GM10266 (cell line): Measurements from ENCODE around the gene RCOR1.

Experiments used
- DNase-seq: peaks from one replicate; pipeline ENCODE4 v3.0.0; 2012; ENCODE audit errors: extremely low spot score
- CTCF ChIP-seq: IDR thresholded peaks from 2 replicates; pipeline ENCODE4 v1.5.1; 2012; ENCODE audit warnings: mild to moderate bottlenecking, low read depth; ENCODE audit not compliant: control insufficient read depth, insufficient read depth; ENCODE audit errors: missing control alignments

The RCOR1 gene

GRCh38 chr14:102722646-102723045, 130.2 kb downstream of the RCOR1 start:
- DNase-seq = no peak
- TF ChIP-seq CTCF = no peak

DNA sequence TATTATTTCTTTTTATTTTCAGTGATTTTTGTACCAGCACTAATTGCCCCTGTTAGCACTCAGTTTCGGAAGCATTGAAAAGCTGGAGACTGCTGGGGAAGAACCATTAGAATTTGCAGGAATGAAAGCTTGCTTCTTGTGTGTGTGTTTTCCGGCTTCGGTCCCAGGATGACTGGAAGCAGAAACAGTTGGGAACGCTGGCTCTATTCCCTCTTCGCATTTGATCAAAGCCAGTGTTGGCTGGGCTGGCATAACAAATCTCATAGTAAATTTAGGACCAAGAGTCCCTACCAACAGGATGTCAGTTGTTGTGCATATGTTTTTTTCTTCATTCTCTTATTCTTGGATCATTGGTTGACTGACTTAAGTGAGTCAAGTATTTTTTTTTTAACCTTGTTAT, 131.2 kb downstream of the RCOR1 start:
- TF ChIP-seq CTCF = no peak
- DNase-seq = no peak

DNA sequence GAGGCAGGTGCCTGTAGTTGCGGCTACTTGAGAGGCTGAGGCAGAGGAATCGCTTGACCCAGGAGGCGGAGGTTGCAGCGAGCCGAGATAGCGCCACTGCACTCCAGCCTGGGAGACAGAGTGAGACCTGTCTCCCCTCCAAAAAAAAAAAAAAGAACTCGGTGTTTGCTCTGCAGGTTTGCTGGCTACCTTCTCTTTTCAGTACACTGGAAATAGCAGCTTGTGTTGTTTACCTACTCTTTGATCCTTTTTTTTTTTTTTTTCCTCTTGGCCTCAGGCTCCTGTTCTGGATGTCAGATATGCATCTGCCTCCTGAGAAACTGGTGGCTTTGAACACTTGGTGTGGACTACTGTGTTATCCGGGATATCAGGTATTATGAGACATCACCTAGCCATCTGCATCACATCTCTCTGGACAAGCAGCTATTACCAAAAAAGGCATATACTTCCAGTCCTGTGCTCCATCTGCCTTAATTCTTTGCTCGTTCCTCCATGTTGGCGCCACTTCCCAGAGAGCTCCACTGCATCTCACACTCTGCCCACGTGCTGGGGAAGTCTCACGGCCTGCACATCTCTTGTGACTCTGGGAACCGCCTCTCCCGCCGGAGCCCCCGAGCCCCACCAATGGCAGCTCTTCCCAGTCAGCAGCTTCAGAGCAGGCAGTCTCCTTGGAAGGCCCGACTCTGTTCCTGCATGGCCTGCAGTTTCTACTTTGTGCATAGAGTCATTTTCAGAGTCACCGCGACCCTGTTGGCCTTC, 133.9 kb downstream of the RCOR1 start:
- DNase-seq = no peak
- no peak for TF ChIP-seq CTCF

GRCh38 chr14:102727336-102728095, 135.1 kb downstream of the RCOR1 start:
- TF ChIP-seq CTCF = no peak
- DNase-seq = no peak

DNA sequence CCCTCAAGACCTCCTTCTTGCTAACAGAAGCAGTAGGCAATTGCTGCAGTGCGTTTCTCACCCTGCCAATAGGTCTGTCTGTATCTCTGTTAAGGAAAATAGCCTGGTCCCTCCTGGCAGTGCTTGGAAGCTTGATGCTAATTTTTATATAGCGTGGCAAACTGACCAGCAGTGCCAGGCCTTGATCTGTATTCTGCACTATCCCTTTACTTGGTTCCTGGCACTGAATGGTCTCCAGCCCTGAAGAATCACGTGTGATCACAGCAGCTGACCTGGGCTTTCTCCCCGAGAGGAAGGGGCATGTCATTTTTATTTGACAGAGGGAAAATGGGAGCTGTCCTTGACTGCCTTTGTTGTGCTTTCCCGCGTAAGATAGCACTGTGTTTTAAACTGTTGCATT, 136.1 kb downstream of the RCOR1 start:
- no peak for TF ChIP-seq CTCF

DNA sequence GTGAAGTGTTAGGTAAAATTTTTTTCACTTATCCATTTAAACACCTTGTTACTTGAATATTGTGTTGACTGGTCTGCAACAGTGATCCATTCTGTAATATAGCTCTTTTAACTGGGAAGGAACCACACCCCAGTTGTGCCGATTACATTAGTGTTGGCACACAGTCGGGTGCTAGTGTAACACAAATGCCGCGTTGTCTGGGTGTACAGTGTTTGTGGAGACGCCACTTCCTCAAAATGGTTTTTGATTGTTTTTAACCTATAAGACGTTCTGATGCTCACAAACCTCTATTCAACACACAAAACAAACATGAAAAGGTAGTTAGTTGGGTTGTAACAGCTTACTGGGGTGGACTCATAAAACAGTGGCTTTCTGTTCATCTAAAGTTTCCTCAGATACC, 136.8 kb downstream of the RCOR1 start:
- no peak for TF ChIP-seq CTCF

More for the DNA sequence above, 136.1 kb downstream of the RCOR1 start:
- DNase-seq = no peak

GRCh38 chr14:102729825-102730224, 137.4 kb downstream of the RCOR1 start:
- no peak for DNase-seq

More for the DNA sequence above, 136.8 kb downstream of the RCOR1 start:
- DNase-seq = no peak

More at GRCh38 chr14:102729825-102730224, 137.4 kb downstream of the RCOR1 start:
- TF ChIP-seq CTCF = no peak
